CD14-positive monocyte (primary cell): ENCODE measurements around the gene SH3BP5L. TPM values are rescaled to one million over a fixed set of nuclear protein-coding genes. Genes with fewer than 3 reads are reported as not detected.

Source experiments
- DNase-seq, 3 donors: peaks; one replicate each; pipeline ENCODE4 v3.0.0-alpha.2; 2011 to 2022
- H2AFZ ChIP-seq: 2 replicates; pipeline ENCODE4 v1.6.0; 2012; ENCODE audit warnings: mild to moderate bottlenecking, low read depth, low read length, inconsistent platforms; ENCODE audit not compliant: insufficient read depth, poor library complexity, severe bottlenecking
- H3K27ac ChIP-seq, 2 donors: 1 replicate in 1 of 2; 2 replicates in 1 of 2; pipeline ENCODE4 v1.5.1; 2012 to 2013; ENCODE audit warnings: low read length in 2 of 2, control low read depth in 1 of 2, inconsistent platforms in 1 of 2, low read depth in 1 of 2, mild to moderate bottlenecking in 1 of 2
- H3K27me3 ChIP-seq, 2 donors: one replicate each; pipeline versions ENCODE4 v1.6.0 to v1.6.1; 2011 to 2013; ENCODE audit warnings: low read length in 2 of 2; ENCODE audit not compliant: control insufficient read depth in 2 of 2, insufficient read depth in 2 of 2
- H3K36me3 ChIP-seq, 2 donors: replicated peaks in 1 of 2; 1 replicate in 1 of 2; 2 replicates in 1 of 2; pipeline versions ENCODE4 v1.5.1 to v1.6.1; 2012 to 2013; ENCODE audit warnings: low read length in 2 of 2, control low read depth in 1 of 2, inconsistent platforms in 1 of 2, mild to moderate bottlenecking in 1 of 2; ENCODE audit not compliant: insufficient read depth in 2 of 2, control insufficient read depth in 1 of 2
- H3K4me1 ChIP-seq, 2 donors: 1 replicate in 1 of 2; 2 replicates in 1 of 2; pipeline versions ENCODE4 v1.5.1 to v1.6.1; 2012 to 2013; ENCODE audit warnings: low read length in 2 of 2, control low read depth in 1 of 2, inconsistent platforms in 1 of 2, mild to moderate bottlenecking in 1 of 2, moderate library complexity in 1 of 2; ENCODE audit not compliant: insufficient read depth in 2 of 2, control insufficient read depth in 1 of 2
- H3K4me2 ChIP-seq: replicated peaks from 2 replicates; pipeline ENCODE3; 2012; ENCODE audit warnings: low read length, moderate library complexity, mild to moderate bottlenecking; ENCODE audit not compliant: poor library complexity, severe bottlenecking; ENCODE audit errors: extremely low read depth
- H3K4me3 ChIP-seq, 3 experiments: fragments of 200-600 bp in 1 of 3; sonication (generic) in 1 of 3; replicated peaks in 1 of 3; 1 replicate in 2 of 3; 2 replicates in 1 of 3; pipeline ENCODE4 v1.5.1; 2011 to 2013; ENCODE audit warnings: low read length in 3 of 3, mild to moderate bottlenecking in 3 of 3, control low read depth in 2 of 3, low read depth in 2 of 3, inconsistent platforms in 1 of 3, moderate library complexity in 1 of 3
- H3K79me2 ChIP-seq: 2 replicates; pipeline ENCODE4 v1.6.0; 2012; ENCODE audit warnings: mild to moderate bottlenecking, control low read depth, inconsistent platforms, low read length, moderate library complexity; ENCODE audit not compliant: insufficient read depth
- H3K9ac ChIP-seq: 2 replicates; pipeline ENCODE4 v1.6.0; 2017; ENCODE audit warnings: low read length, mild to moderate bottlenecking; ENCODE audit not compliant: insufficient read depth, poor library complexity, severe bottlenecking
- H3K9me3 ChIP-seq, 2 donors: replicated peaks in 1 of 2; 1 replicate in 1 of 2; 2 replicates in 1 of 2; pipeline versions ENCODE4 v1.5.1 to v1.6.1; 2012 to 2013; ENCODE audit warnings: low read length in 2 of 2, control low read depth in 1 of 2; ENCODE audit not compliant: control insufficient read depth in 1 of 2, insufficient read depth in 1 of 2
- H4K20me1 ChIP-seq: 2 replicates; pipeline ENCODE4 v1.6.0; 2012; ENCODE audit warnings: mild to moderate bottlenecking, low read length, control low read depth, moderate library complexity; ENCODE audit not compliant: insufficient read depth
- H3K27ac Mint-ChIP-seq, 7 donors: one replicate each; pipeline ENCODE4 v1.8.0; 2020; ENCODE audit warnings: mild to moderate bottlenecking in 7 of 7, mixed read lengths in 7 of 7, moderate library complexity in 6 of 7, inconsistent platforms in 2 of 7
- H3K27me3 Mint-ChIP-seq, 3 donors: one replicate each; pipeline ENCODE4 v1.8.0; 2021 to 2022; ENCODE audit warnings: low read depth in 3 of 3, mild to moderate bottlenecking in 3 of 3, mixed read lengths in 3 of 3, moderate library complexity in 3 of 3, inconsistent platforms in 1 of 3
- H3K36me3 Mint-ChIP-seq, 2 donors: one replicate each; pipeline ENCODE4 v1.8.0; 2020; ENCODE audit warnings: mixed read lengths in 2 of 2, inconsistent platforms in 1 of 2, mild to moderate bottlenecking in 1 of 2
- H3K4me1 Mint-ChIP-seq: one replicate; pipeline ENCODE4 v1.8.0; 2020; ENCODE audit warnings: mild to moderate bottlenecking, mixed read lengths
- H3K4me3 Mint-ChIP-seq, 2 donors: one replicate each; pipeline ENCODE4 v1.8.0; 2020; ENCODE audit warnings: mild to moderate bottlenecking in 2 of 2, mixed read lengths in 2 of 2, moderate library complexity in 1 of 2
- H3K9me3 Mint-ChIP-seq, 7 donors: one replicate each; pipeline ENCODE4 v1.8.0; 2020 to 2022; ENCODE audit warnings: mixed read lengths in 7 of 7, mild to moderate bottlenecking in 6 of 7, moderate library complexity in 6 of 7, inconsistent platforms in 2 of 7
- WGBS: methylation state at CpG from one replicate; pipeline ENCODE4 v1.1.5; 2013; ENCODE audit warnings: missing lambda C conversion rate; ENCODE audit not compliant: insufficient coverage; 5-methylcytosine and 5-hydroxymethylcytosine counted together
- intact Hi-C, 2 donors: fragments of 100-400 bp; cut with micrococcal nuclease; formaldehyde crosslinking; loops; one replicate each; pipeline versions ENCODE4 v1.15.0 to v1.15.1; 2023
- polyA plus RNA-seq, 3 donors: library from polyadenylated mRNA; depleted of rRNA in 1 of 3; unstranded in 2 of 3; stranded (reverse) in 1 of 3; fragments of 300-500 nt in 2 of 3; fragments of >200 nt in 1 of 3; fragmentation: Illumina TruSeq in 2 of 3; gene quantifications; 1 replicate in 2 of 3; 2 replicates in 1 of 3; pipeline ENCODE4 v1.2.3, GENCODE V29; 2012 to 2021
- TF ChIP-seq, protein P1 (sequence below): fragments of 200-600 bp; IDR thresholded peaks from one replicate; pipeline ENCODE4 v1.8.0; 2022; ENCODE audit warnings: antibody characterized with exemption, mild to moderate bottlenecking

Gene SH3BP5L
- polyA plus RNA-seq, 3 donors: 4.0 to 15.7 (median 4.3) TPM

DNA sequence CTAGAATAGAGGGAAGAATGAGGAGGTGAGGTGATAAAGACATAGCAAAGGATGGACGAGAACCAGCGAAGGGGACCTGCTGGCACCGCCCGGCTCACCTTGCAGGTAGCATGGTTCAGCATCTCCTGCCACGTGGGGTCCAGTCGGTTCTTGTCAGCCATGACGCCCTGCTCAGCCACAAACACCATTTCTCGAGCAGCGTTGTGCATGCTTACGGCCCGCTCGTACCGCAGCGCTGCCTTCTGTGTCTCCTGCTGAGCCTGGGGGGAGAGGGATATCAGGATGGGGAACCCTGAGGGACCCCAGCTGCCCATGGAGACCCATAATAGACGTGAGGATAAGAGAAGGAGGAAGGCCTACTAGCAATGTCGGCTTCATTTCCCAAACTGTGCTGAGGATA lies 11.4 kb downstream of the SH3BP5L start:
- H3K4me3 Mint-ChIP-seq: no peak overlapping the region
- H3K9ac ChIP-seq: no peak overlapping the region
- TF ChIP-seq, protein P1, sequence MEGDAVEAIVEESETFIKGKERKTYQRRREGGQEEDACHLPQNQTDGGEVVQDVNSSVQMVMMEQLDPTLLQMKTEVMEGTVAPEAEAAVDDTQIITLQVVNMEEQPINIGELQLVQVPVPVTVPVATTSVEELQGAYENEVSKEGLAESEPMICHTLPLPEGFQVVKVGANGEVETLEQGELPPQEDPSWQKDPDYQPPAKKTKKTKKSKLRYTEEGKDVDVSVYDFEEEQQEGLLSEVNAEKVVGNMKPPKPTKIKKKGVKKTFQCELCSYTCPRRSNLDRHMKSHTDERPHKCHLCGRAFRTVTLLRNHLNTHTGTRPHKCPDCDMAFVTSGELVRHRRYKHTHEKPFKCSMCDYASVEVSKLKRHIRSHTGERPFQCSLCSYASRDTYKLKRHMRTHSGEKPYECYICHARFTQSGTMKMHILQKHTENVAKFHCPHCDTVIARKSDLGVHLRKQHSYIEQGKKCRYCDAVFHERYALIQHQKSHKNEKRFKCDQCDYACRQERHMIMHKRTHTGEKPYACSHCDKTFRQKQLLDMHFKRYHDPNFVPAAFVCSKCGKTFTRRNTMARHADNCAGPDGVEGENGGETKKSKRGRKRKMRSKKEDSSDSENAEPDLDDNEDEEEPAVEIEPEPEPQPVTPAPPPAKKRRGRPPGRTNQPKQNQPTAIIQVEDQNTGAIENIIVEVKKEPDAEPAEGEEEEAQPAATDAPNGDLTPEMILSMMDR: no peak
- intact Hi-C loops: no loop called here
- peaks cover 11% of the 10 kb centered on the region for H4K20me1 ChIP-seq
- H2AFZ ChIP-seq: no peak overlapping the region
- no peak overlapping the region for H3K27ac ChIP-seq
- H3K27ac Mint-ChIP-seq: peak overlapping the region in 5 of 7 donors; percentile 6 to 38 (median 33)
- H3K27me3 ChIP-seq: no peaks in the 10 kb centered on the region
- no peak overlapping the region for H3K4me3 ChIP-seq
- peaks cover 26% of the 10 kb centered on the region for H3K79me2 ChIP-seq
- no peaks in the 10 kb centered on the region for H3K9me3 ChIP-seq
- H3K27me3 Mint-ChIP-seq: peaks cover 0 to 4% (median 0%) of the 10 kb centered on the region in 3 donors
- WGBS: 89% methylated on average over 8 of the region's 16 CpGs
- peaks cover 73% of the 10 kb centered on the region for H3K4me1 Mint-ChIP-seq
- H3K36me3 Mint-ChIP-seq: peaks cover 68 to 75% of the 10 kb centered on the region in 2 donors
- H3K36me3 ChIP-seq: peaks cover 53 to 67% of the 10 kb centered on the region in 2 donors
- H3K4me1 ChIP-seq: peaks cover 72% of the 10 kb centered on the region in 2 donors
- DNase-seq: no peak
- H3K4me2 ChIP-seq: no peak overlapping the region
- H3K9me3 Mint-ChIP-seq: no peaks in the 10 kb centered on the region

DNA sequence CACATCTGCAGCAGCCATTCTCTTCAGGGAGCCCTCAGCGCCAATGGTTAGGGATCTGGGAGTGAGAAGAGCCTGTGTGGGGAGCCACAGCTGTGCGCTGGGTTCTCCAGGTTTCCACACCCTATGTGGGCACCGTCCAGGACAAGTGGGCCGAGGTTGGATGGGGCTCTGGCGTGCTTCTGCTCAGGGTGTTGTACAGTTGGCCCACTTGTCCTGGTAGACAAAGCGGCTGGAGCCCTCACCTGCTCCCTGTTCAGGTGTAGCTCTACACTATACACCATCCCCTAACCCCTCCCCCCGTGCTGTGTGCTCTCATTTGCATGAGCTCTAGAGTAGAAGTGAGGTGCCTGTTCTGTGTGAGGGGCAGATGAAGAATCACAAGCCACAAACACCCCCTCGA lies 12.2 kb downstream of the SH3BP5L start:
- Histone ChIP-seq H3K27me3 (no peaks in the 10 kb centered on the region), H3K9ac (no peak overlapping the region), H3K36me3 (peaks cover 47 to 61% of the 10 kb centered on the region in 2 donors), H4K20me1 (peaks cover 11% of the 10 kb centered on the region), H3K4me1 (peaks cover 64% of the 10 kb centered on the region in 2 donors), H3K4me3 (no peak overlapping the region), H3K27ac (no peak overlapping the region), H3K9me3 (no peaks in the 10 kb centered on the region), H2AFZ (no peak overlapping the region), H3K4me2 (no peak overlapping the region), H3K79me2 (peaks cover 18% of the 10 kb centered on the region)
- intact Hi-C loops: no loop called here
- Mint-ChIP-seq H3K9me3 (no peaks in the 10 kb centered on the region), H3K27ac (peak overlapping the region in 4 of 7 donors; percentile 21 to 79 (median 38)), H3K27me3 (peaks cover 0 to 4% (median 0%) of the 10 kb centered on the region in 3 donors), H3K4me3 (no peak overlapping the region), H3K36me3 (peaks cover 63 to 69% of the 10 kb centered on the region in 2 donors), H3K4me1 (peaks cover 65% of the 10 kb centered on the region)
- 96% methylated on average over 4 of the region's 8 CpGs for WGBS
- no peak for DNase-seq
- TF ChIP-seq, protein P1: no peak
